ENCODE results near the gene HELLS.
A peak's percentile ranks its signal among the peaks of the same experiment; 100 is the strongest.
"Not testable (repeated sequence)": the region's sequence is repeated elsewhere in the genome, so short reads cannot be mapped to it uniquely, and the experiment has no call there.

HELLS gene

GRCh38 chr10:94630017-94630688, 84.6 kb downstream of the HELLS start:
- Histone ChIP-seq H2BK12ac (ENCODE audit: low read length) (no peak overlapping the region), H3K9me3 (ENCODE audit: insufficient read depth, low read depth, low read length) (peaks cover 2% of the 10 kb centered on the region), H3K4me3 (ENCODE audit: low read depth, low read length) (no peak overlapping the region), H3K18ac (ENCODE audit: low read length) (no peak overlapping the region), H3K27me3 (ENCODE audit: insufficient read depth, low read length) (no peaks in the 10 kb centered on the region), H3K4ac (ENCODE audit: low read depth, low read length) (no peak overlapping the region), H3K79me2 (ENCODE audit: control insufficient read depth, insufficient read depth, low read length, poor library complexity) (no peaks in the 10 kb centered on the region), H2AFZ (ENCODE audit: insufficient read depth, low read length, poor library complexity) (no peak overlapping the region), H4K91ac (ENCODE audit: low read depth, low read length) (no peak overlapping the region), H3K27ac (ENCODE audit: low read depth, low read length) (no peak overlapping the region), H3K14ac (ENCODE audit: low read length) (no peak overlapping the region), H2BK5ac (ENCODE audit: low read depth, low read length, poor library complexity) (no peak overlapping the region), H2BK120ac (ENCODE audit: insufficient read depth, low read length, poor library complexity) (no peak overlapping the region), H2AK5ac (ENCODE audit: low read length) (no peak overlapping the region), H3K36me3 (ENCODE audit: control insufficient read depth in 1 of 2, insufficient read depth in 2 of 2, low read length in 2 of 2) (peaks cover 0 to 4% of the 10 kb centered on the region in 2 experiments), H3K79me1 (ENCODE audit: low read length) (peaks cover 7% of the 10 kb centered on the region), H3K9ac (ENCODE audit: low read length) (no peak overlapping the region), H4K12ac (ENCODE audit: low read depth, low read length) (no peak overlapping the region), H3K4me1 (ENCODE audit: control insufficient read depth in 1 of 2, insufficient read depth in 2 of 2, low read length in 2 of 2) (peaks cover 6 to 7% of the 10 kb centered on the region in 2 experiments), H3K23ac (ENCODE audit: low read length) (no peak overlapping the region), H3K4me2 (ENCODE audit: low read length) (no peak overlapping the region), H4K8ac (ENCODE audit: low read depth, low read length) (no peak overlapping the region)
- DNase-seq: peak in 1 of 2 donors; percentile 64
- no CpG with 5 or more reads among the region's 4 CpGs for WGBS (ENCODE audit: extremely low coverage, insufficient coverage, insufficient read length)

GRCh38 chr10:94631077-94631875, 85.7 kb downstream of the HELLS start:
- Histone ChIP-seq H2BK120ac (ENCODE audit: insufficient read depth, low read length, poor library complexity) (no peak overlapping the region), H4K8ac (ENCODE audit: low read depth, low read length) (no peak overlapping the region), H2AK5ac (ENCODE audit: low read length) (no peak overlapping the region), H4K91ac (ENCODE audit: low read depth, low read length) (no peak overlapping the region), H3K79me1 (ENCODE audit: low read length) (peaks cover 7% of the 10 kb centered on the region), H3K79me2 (ENCODE audit: control insufficient read depth, insufficient read depth, low read length, poor library complexity) (no peaks in the 10 kb centered on the region), H3K36me3 (ENCODE audit: control insufficient read depth in 1 of 2, insufficient read depth in 2 of 2, low read length in 2 of 2) (peaks cover 0 to 4% of the 10 kb centered on the region in 2 experiments), H3K14ac (ENCODE audit: low read length) (no peak overlapping the region), H2AFZ (ENCODE audit: insufficient read depth, low read length, poor library complexity) (no peak overlapping the region), H3K23ac (ENCODE audit: low read length) (no peak overlapping the region), H3K27me3 (ENCODE audit: insufficient read depth, low read length) (no peaks in the 10 kb centered on the region), H3K9me3 (ENCODE audit: insufficient read depth, low read depth, low read length) (peaks cover 2% of the 10 kb centered on the region), H3K4ac (ENCODE audit: low read depth, low read length) (no peak overlapping the region), H3K4me1 (ENCODE audit: control insufficient read depth in 1 of 2, insufficient read depth in 2 of 2, low read length in 2 of 2) (peaks cover 6 to 7% of the 10 kb centered on the region in 2 experiments), H2BK5ac (ENCODE audit: low read depth, low read length, poor library complexity) (no peak overlapping the region), H2BK12ac (ENCODE audit: low read length) (no peak overlapping the region), H3K4me2 (ENCODE audit: low read length) (no peak overlapping the region), H3K27ac (ENCODE audit: low read depth, low read length) (no peak overlapping the region), H3K18ac (ENCODE audit: low read length) (no peak overlapping the region), H3K9ac (ENCODE audit: low read length) (no peak overlapping the region), H4K12ac (ENCODE audit: low read depth, low read length) (no peak overlapping the region), H3K4me3 (ENCODE audit: low read depth, low read length) (no peak overlapping the region)
- WGBS (ENCODE audit: extremely low coverage, insufficient coverage, insufficient read length): no CpG with 5 or more reads among the region's 3 CpGs
- no peak for DNase-seq

GRCh38 chr10:94632954-94633353, 87.4 kb downstream of the HELLS start:
- H4K91ac ChIP-seq (ENCODE audit: low read depth, low read length): no peak overlapping the region
- no peak overlapping the region for H3K9ac ChIP-seq (ENCODE audit: low read length)
- no peak overlapping the region for H3K27ac ChIP-seq (ENCODE audit: low read depth, low read length)
- no peak overlapping the region for H3K4ac ChIP-seq (ENCODE audit: low read depth, low read length)
- no peak overlapping the region for H2BK12ac ChIP-seq (ENCODE audit: low read length)
- no peak overlapping the region for H3K18ac ChIP-seq (ENCODE audit: low read length)
- no CpG with 5 or more reads among the region's 1 CpG for WGBS (ENCODE audit: extremely low coverage, insufficient coverage, insufficient read length)
- H3K36me3 ChIP-seq (ENCODE audit: control insufficient read depth in 1 of 2, insufficient read depth in 2 of 2, low read length in 2 of 2): peaks cover 0 to 4% of the 10 kb centered on the region in 2 experiments
- H3K9me3 ChIP-seq (ENCODE audit: insufficient read depth, low read depth, low read length): peaks cover 2% of the 10 kb centered on the region
- peaks cover 2% of the 10 kb centered on the region in 2 experiments for H3K4me1 ChIP-seq (ENCODE audit: control insufficient read depth in 1 of 2, insufficient read depth in 2 of 2, low read length in 2 of 2)
- no peak overlapping the region for H2BK5ac ChIP-seq (ENCODE audit: low read depth, low read length, poor library complexity)
- peaks cover 3% of the 10 kb centered on the region for H3K79me1 ChIP-seq (ENCODE audit: low read length)
- no peak overlapping the region for H2BK120ac ChIP-seq (ENCODE audit: insufficient read depth, low read length, poor library complexity)
- H4K12ac ChIP-seq (ENCODE audit: low read depth, low read length): no peak overlapping the region
- no peaks in the 10 kb centered on the region for H3K27me3 ChIP-seq (ENCODE audit: insufficient read depth, low read length)
- no peak overlapping the region for H2AK5ac ChIP-seq (ENCODE audit: low read length)
- H4K8ac ChIP-seq (ENCODE audit: low read depth, low read length): no peak overlapping the region
- DNase-seq: no peak
- H3K4me3 ChIP-seq (ENCODE audit: low read depth, low read length): no peak overlapping the region
- no peak overlapping the region for H3K14ac ChIP-seq (ENCODE audit: low read length)
- H2AFZ ChIP-seq (ENCODE audit: insufficient read depth, low read length, poor library complexity): no peak overlapping the region
- no peak overlapping the region for H3K23ac ChIP-seq (ENCODE audit: low read length)
- H3K4me2 ChIP-seq (ENCODE audit: low read length): no peak overlapping the region
- H3K79me2 ChIP-seq (ENCODE audit: control insufficient read depth, insufficient read depth, low read length, poor library complexity): no peaks in the 10 kb centered on the region

- H3K23ac ChIP-seq (ENCODE audit: low read length); H3K27ac ChIP-seq (ENCODE audit: low read depth, low read length); H3K18ac ChIP-seq (ENCODE audit: low read length); H2AK5ac ChIP-seq (ENCODE audit: low read length); H3K14ac ChIP-seq (ENCODE audit: low read length); H3K4me2 ChIP-seq (ENCODE audit: low read length); H3K4ac ChIP-seq (ENCODE audit: low read depth, low read length); H2BK5ac ChIP-seq (ENCODE audit: low read depth, low read length, poor library complexity); DNase-seq; H3K79me2 ChIP-seq (ENCODE audit: control insufficient read depth, insufficient read depth, low read length, poor library complexity); H2AFZ ChIP-seq (ENCODE audit: insufficient read depth, low read length, poor library complexity); H3K36me3 ChIP-seq (ENCODE audit: control insufficient read depth in 1 of 2, insufficient read depth in 2 of 2, low read length in 2 of 2); H4K91ac ChIP-seq (ENCODE audit: low read depth, low read length); H3K9ac ChIP-seq (ENCODE audit: low read length); H3K27me3 ChIP-seq (ENCODE audit: insufficient read depth, low read length); H4K12ac ChIP-seq (ENCODE audit: low read depth, low read length); H2BK12ac ChIP-seq (ENCODE audit: low read length); H3K79me1 ChIP-seq (ENCODE audit: low read length); H3K4me3 ChIP-seq (ENCODE audit: low read depth, low read length); H4K8ac ChIP-seq (ENCODE audit: low read depth, low read length); H2BK120ac ChIP-seq (ENCODE audit: insufficient read depth, low read length, poor library complexity); H3K4me1 ChIP-seq (ENCODE audit: control insufficient read depth in 1 of 2, insufficient read depth in 2 of 2, low read length in 2 of 2): not testable (repeated sequence)
- WGBS (ENCODE audit: extremely low coverage, insufficient coverage, insufficient read length): no CpG with 5 or more reads among the region's 4 CpGs
- H3K9me3 ChIP-seq (ENCODE audit: insufficient read depth, low read depth, low read length): peaks cover 12% of the 10 kb centered on the region
These were observed 92.5 kb downstream of the HELLS start for GRCh38 chr10:94638097-94638496.
